Erythroblast (primary cell): ENCODE results near the gene ADCY3.

Source experiments
- GATA1 ChIP-seq: IDR thresholded peaks from 2 replicates; pipeline ENCODE4 v1.6.1; 2011; ENCODE audit warnings: low read depth, mild to moderate bottlenecking, control low read depth, low read length, moderate library complexity
- POLR2A ChIP-seq: IDR thresholded peaks from 2 replicates; pipeline ENCODE4 v1.6.1; 2011; ENCODE audit warnings: mild to moderate bottlenecking, low read length

DNA sequence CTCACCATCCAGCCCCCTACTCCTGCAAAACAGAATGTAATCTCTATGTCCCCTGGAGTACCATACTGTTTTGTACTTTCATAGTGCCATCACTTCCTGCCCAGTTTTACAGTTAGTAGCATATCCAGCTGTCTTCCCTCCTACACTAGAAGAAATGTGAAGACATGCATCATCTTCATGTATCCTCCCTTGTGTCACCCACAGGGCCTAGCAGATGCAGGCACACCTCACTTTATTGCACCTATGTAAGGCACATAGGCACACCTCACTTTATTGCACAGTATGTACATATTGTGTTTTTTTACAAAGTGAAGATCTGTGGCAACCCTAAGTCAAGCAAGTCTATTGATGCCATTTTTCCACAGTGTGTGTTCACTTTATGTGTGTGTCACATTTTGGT is 39.7 kb upstream of the ADCY3 start:
- TF ChIP-seq POLR2A (no peak), GATA1 (no peak)
